Small intestine (tissue), 7 donors: Measurements from ENCODE around the gene SVOPL. TPM values are rescaled to one million over a fixed set of nuclear protein-coding genes. Genes with fewer than 3 reads are reported as not detected.

Source experiments
- DNase-seq, 2 donors: peaks; one replicate each; pipeline versions ENCODE4 v3.0.0 to v3.0.0-alpha.2; 2013
- FAIRE-seq: peaks from 2 replicates; lab custom pipeline; 2012; peaks lifted over from hg19 to GRCh38; lab: Jason Lieb, UNC
- H3K27ac ChIP-seq, 3 donors: one replicate each; pipeline ENCODE4 v1.5.1; 2013; ENCODE audit warnings: low read length in 2 of 3, mild to moderate bottlenecking in 2 of 3, control low read depth in 1 of 3, inconsistent platforms in 1 of 3, low read depth in 1 of 3, moderate library complexity in 1 of 3
- H3K27me3 ChIP-seq, 3 donors: one replicate each; pipeline ENCODE4 v1.6.1; 2013; ENCODE audit warnings: low read length in 3 of 3, inconsistent platforms in 1 of 3; ENCODE audit not compliant: control insufficient read depth in 3 of 3, insufficient read depth in 3 of 3
- H3K36me3 ChIP-seq, 3 donors: one replicate each; pipeline ENCODE4 v1.6.1; 2013; ENCODE audit warnings: low read length in 3 of 3, inconsistent platforms in 1 of 3, low read depth in 1 of 3, mild to moderate bottlenecking in 1 of 3, moderate library complexity in 1 of 3; ENCODE audit not compliant: control insufficient read depth in 3 of 3, insufficient read depth in 2 of 3
- H3K4me1 ChIP-seq, 3 donors: one replicate each; pipeline ENCODE4 v1.6.1; 2013; ENCODE audit warnings: low read length in 2 of 3, inconsistent platforms in 1 of 3, low read depth in 1 of 3, mild to moderate bottlenecking in 1 of 3, moderate library complexity in 1 of 3; ENCODE audit not compliant: control insufficient read depth in 3 of 3, insufficient read depth in 2 of 3
- H3K4me3 ChIP-seq, 3 donors: one replicate each; pipeline ENCODE4 v1.5.1; 2013; ENCODE audit warnings: low read length in 3 of 3, control low read depth in 1 of 3, inconsistent platforms in 1 of 3, low read depth in 1 of 3, mild to moderate bottlenecking in 1 of 3, moderate library complexity in 1 of 3
- H3K9me3 ChIP-seq, 2 donors: one replicate each; pipeline ENCODE4 v1.6.1; 2013; ENCODE audit warnings: low read depth in 1 of 2, low read length in 1 of 2; ENCODE audit not compliant: control insufficient read depth in 2 of 2, insufficient read depth in 1 of 2
- WGBS, 3 donors: extraction: QIAGEN DNeasy Blood & Tissue Kit; methylation state at CpG; one replicate each; pipeline ENCODE4 v1.1.7; 2013; 5-methylcytosine and 5-hydroxymethylcytosine counted together
- polyA plus RNA-seq, 4 donors: library from polyadenylated mRNA; stranded (reverse) in 3 of 4; unstranded in 1 of 4; fragments of 200-250 nt in 3 of 4; fragments of 120-200 nt in 1 of 4; gene quantifications; one replicate each; pipeline versions ENCODE4 v1.2.1 to v1.2.3, GENCODE V29; 2013
- donor health status: healthy with polysubstance abuse.
- donor health status: control.
- donor health status: control.
- donor health status: Bipolar disorder and iron deficiency.
- donor health status: healthy.

SVOPL gene
- polyA plus RNA-seq, 4 donors, result 0.10 to 7.6 TPM; not detected in 2

DNA sequence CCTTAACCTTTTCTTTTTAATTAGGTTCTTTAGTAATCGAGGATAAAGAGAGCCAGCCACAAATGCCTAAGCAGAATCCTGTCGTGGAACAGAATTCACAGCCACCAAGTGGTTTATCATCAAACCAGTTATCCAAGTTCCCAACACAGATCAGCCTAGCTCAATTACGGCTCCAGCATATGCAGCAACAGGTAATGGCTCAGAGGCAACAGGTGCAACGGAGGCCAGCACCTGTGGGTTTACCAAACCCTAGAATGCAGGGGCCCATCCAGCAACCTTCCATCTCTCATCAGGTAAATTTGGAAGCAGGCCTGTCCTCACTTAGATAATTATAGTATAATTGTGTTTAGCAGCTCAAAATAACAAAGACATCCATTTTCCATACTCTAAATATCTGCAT, 146.5 kb downstream of the SVOPL start:
- no peaks in the 10 kb centered on the region for H3K27me3 ChIP-seq
- H3K9me3 ChIP-seq, result peaks cover 2 to 56% of the 10 kb centered on the region in 2 donors
- 99 to 100% (median 99%) methylated on average over 4 of the region's 4 CpGs for WGBS, 3 donors

DNA sequence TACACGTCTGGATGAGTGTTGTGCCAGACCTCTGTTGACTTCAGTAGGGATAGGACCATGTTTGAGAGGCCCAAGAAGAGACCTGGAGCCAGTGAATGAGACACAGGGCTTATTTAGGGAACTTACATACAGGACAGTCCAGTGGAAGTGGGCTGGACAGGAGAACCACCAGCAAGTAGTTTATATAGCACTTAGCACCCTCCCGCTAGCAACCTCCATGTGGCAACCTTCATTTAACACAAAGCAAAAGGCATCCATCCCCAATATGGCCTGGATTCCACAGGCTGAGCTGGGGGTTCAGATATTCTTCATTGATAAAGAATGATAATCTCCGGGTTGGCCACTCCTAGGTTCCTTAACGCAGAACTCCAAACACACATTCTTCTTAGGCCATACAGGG, 147.4 kb downstream of the SVOPL start:
- DNase-seq (no peak), FAIRE-seq (no peak)
- no peaks in the 10 kb centered on the region for H3K27me3 ChIP-seq
- peaks cover 12 to 37% (median 37%) of the 10 kb centered on the region in 3 donors for H3K36me3 ChIP-seq
- H3K9me3 ChIP-seq, result peaks cover 2 to 48% of the 10 kb centered on the region in 2 donors
- no peak overlapping the region for H3K4me3 ChIP-seq
- 94 to 97% (median 97%) methylated on average over 4 of the region's 4 CpGs for WGBS, 3 donors
- H3K4me1 ChIP-seq, result no peaks in the 10 kb centered on the region
- no peak overlapping the region for H3K27ac ChIP-seq

More for the DNA sequence above, 146.5 kb downstream of the SVOPL start:
- Histone ChIP-seq H3K4me3 (no peak overlapping the region), H3K4me1 (no peaks in the 10 kb centered on the region), H3K36me3 (peaks cover 13 to 45% (median 37%) of the 10 kb centered on the region in 3 donors), H3K27ac (no peak overlapping the region)
- DNase-seq, result no peak
- no peak for FAIRE-seq

DNA sequence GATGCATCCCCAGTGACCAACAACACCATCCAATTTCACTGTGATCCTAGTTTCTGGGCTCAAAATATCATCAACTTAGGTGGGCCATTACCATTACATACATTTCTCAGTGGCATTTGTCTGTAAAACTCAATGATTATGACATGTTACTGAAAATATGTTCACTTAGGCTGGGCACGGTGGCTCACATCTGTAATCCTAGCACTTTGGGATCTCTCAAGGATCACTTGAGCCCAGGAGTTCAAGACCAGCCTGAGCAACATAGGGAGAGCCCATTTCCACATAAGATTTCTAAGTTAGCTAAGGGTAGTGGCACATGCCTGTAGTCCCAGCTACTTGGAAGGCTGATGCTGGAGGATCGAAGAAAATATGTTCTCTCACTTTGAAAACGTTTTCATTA, 150.1 kb downstream of the SVOPL start:
- H3K4me3 ChIP-seq, result no peak overlapping the region
- peaks cover 0 to 30% of the 10 kb centered on the region in 2 donors for H3K9me3 ChIP-seq
- H3K27me3 ChIP-seq, result no peaks in the 10 kb centered on the region
- peaks cover 9 to 26% (median 20%) of the 10 kb centered on the region in 3 donors for H3K36me3 ChIP-seq
- FAIRE-seq (no peak), DNase-seq (no peak)
- 94 to 97% (median 94%) methylated on average over 3 of the region's 3 CpGs for WGBS, 3 donors
- H3K27ac ChIP-seq, result no peak overlapping the region
- H3K4me1 ChIP-seq, result no peaks in the 10 kb centered on the region

DNA sequence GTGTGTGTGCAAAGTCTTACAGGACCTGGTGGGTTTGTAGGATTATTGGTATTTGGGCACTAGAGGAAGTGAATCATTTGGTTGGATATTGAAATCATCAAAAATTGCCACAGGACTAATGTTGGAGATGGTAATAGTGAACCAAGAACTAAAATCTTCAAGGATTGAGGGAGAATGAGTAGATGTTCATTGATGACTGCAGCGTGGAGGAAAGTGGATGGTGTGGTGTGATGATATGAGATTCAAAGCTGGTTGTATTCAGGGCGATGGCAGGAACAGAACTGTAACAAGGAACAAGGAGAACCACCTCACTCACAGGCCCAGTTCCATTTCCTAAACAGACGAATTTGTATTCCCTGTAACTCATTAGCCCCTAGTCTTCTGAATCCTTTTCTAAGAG, 150.8 kb downstream of the SVOPL start:
- no peak for FAIRE-seq
- peaks cover 0 to 31% of the 10 kb centered on the region in 2 donors for H3K9me3 ChIP-seq
- peaks cover 12 to 22% (median 18%) of the 10 kb centered on the region in 3 donors for H3K36me3 ChIP-seq
- H3K27me3 ChIP-seq, result no peaks in the 10 kb centered on the region
- H3K4me1 ChIP-seq, result no peaks in the 10 kb centered on the region
- no peak overlapping the region for H3K27ac ChIP-seq
- WGBS, 3 donors, result 94 to 100% (median 97%) methylated on average over 3 of the region's 3 CpGs
- no peak for DNase-seq
- no peak overlapping the region for H3K4me3 ChIP-seq

DNA sequence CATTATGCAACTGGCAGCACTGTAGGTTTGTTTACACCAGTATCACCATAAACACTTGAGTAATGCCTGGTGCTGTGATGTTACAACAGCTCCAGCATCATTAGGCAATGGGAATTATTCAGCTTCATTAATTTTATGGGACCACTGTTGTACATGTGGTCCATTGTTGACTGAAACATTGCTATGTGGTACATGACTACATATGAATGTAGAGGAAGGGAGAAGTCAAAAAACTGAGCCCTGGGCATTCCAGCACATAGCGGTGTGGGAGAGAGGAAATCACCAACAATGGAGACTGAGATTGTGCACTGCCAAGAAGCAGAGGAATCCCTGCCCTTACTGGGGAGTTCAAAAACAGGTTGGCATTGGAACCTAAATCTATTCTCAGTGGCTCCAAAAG, 152.1 kb downstream of the SVOPL start:
- DNase-seq, result no peak
- H3K4me1 ChIP-seq, result no peaks in the 10 kb centered on the region
- 94 to 96% (median 94%) methylated on average over 1 of the region's 1 CpG for WGBS, 3 donors
- H3K27ac ChIP-seq, result no peak overlapping the region
- H3K36me3 ChIP-seq, result peaks cover 7 to 20% (median 13%) of the 10 kb centered on the region in 3 donors
- H3K9me3 ChIP-seq, result peaks cover 0 to 29% of the 10 kb centered on the region in 2 donors
- H3K27me3 ChIP-seq, result no peaks in the 10 kb centered on the region
- no peak overlapping the region for H3K4me3 ChIP-seq
- no peak for FAIRE-seq

DNA sequence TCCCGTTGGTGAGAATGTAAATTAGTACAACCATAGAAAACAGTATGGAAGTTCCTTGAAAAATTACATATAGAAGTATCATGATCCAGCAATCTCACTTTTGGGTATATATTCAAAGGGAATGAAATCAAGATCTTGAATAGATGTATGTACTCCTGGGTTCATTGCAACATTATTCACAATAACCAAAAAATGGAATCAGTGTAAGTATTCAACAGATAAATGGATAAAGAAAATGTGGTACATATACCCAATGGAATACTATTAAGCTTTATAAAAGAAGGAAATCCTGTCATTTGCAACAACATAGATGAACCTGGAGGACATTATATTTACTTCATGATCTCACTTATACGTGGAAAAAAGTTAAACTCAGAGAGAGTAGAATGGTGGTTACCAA, 154.3 kb downstream of the SVOPL start:
- 94 to 97% (median 97%) methylated on average over 2 of the region's 2 CpGs for WGBS, 3 donors
- Histone ChIP-seq H3K9me3 (peaks cover 0 to 26% of the 10 kb centered on the region in 2 donors), H3K27me3 (no peaks in the 10 kb centered on the region), H3K4me3 (no peak overlapping the region), H3K27ac (no peak overlapping the region), H3K36me3 (peaks cover 2 to 20% (median 12%) of the 10 kb centered on the region in 3 donors), H3K4me1 (no peaks in the 10 kb centered on the region)
- FAIRE-seq (no peak), DNase-seq (no peak)

DNA sequence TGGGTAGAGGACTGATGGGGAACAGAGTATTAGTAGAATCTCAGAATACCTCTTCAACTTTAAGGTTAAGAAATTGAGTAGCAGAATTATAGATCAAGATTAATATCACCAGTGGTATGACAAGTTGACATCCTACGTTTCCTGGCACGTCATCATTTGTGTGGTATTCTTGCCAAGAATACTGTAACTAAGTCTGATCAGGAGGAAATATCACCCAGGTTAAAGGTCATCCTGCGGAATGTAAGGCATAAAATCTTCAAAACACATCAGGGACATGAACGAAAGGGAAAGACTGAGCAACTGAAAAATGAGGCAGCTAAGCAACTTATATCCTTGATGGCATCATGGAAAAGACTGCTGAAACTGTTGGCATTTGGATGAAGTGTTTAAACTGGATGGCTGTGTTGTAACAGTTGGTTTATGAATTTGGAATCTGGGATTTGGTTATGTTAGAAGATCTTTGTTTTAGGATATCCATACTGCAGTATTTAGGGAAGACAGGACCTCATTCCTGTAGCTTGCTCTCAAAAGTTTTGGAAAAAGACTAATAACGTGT, 155.0 kb downstream of the SVOPL start:
- no peaks in the 10 kb centered on the region for H3K4me1 ChIP-seq
- FAIRE-seq (no peak), DNase-seq (no peak)
- H3K9me3 ChIP-seq, result peaks cover 0 to 26% of the 10 kb centered on the region in 2 donors
- H3K27me3 ChIP-seq, result no peaks in the 10 kb centered on the region
- no peak overlapping the region for H3K4me3 ChIP-seq
- H3K27ac ChIP-seq, result no peak overlapping the region
- peaks cover 2 to 19% (median 10%) of the 10 kb centered on the region in 3 donors for H3K36me3 ChIP-seq
- 68 to 76% (median 73%) methylated on average over 5 of the region's 5 CpGs for WGBS, 3 donors

DNA sequence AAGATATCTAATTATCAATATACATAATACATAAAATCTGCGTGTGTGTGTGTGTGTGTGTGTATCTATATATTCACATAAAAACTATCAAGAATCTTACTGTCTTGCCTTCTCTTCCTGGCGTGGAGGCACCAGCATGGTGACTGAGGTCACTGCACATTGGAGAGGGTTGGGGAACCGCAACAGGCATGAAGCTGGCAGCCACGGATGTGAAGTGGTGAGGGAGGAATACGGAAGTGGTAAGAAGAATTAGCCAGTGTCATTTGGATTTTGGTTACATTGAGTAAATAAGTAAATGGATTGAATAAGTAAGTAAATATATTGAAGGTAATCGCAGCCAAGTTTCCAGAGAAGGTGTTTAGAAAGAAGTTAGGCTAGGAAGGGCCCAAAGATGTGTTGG, 156.0 kb downstream of the SVOPL start:
- Histone ChIP-seq H3K9me3 (peaks cover 0 to 23% of the 10 kb centered on the region in 2 donors), H3K36me3 (peaks cover 2 to 21% (median 8%) of the 10 kb centered on the region in 3 donors), H3K27me3 (no peaks in the 10 kb centered on the region), H3K27ac (no peak overlapping the region), H3K4me3 (no peak overlapping the region), H3K4me1 (no peaks in the 10 kb centered on the region)
- no peak for FAIRE-seq
- WGBS, 3 donors, result 80 to 81% (median 81%) methylated on average over 6 of the region's 6 CpGs
- no peak for DNase-seq
